ENCODE results near the gene CD53. TPM values are rescaled to one million over a fixed set of nuclear protein-coding genes. Genes with fewer than 3 reads are reported as not detected.
"Not testable (repeated sequence)": the region's sequence is repeated elsewhere in the genome, so short reads cannot be mapped to it uniquely, and the experiment has no call there.

The CD53 gene
- total RNA-seq, 1 donor from 2014 or later, result not detected

- no peak for DNase-seq (ENCODE audit: extremely low read depth, low read depth, low spot score)
Observed at GRCh38 chr1:110914676-110915075, 41.7 kb downstream of the CD53 start.

DNA sequence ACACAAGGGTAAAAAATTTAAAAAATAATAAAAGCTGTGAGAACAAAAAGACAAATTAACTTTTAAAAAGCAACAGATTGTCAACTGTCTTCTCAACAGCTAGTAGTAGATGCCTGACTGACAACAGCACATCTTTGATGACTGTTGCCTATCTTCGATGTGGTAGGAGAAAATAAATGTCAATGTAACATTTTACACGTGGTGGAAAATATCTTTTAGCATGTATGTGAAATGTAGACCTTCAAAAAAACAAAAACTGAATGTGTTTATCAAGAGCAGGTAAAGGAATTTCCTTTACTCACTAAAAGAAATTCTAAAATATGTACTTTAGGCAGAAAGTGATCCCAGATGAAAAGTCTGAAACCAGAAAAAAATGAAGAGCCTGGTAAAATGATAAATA, 42.9 kb downstream of the CD53 start:
- no peak for DNase-seq (ENCODE audit: extremely low read depth, low read depth, low spot score)

- DNase-seq (ENCODE audit: extremely low read depth, low read depth, low spot score), result no peak
Observed at GRCh38 chr1:110916274-110916668, 43.3 kb downstream of the CD53 start.

GRCh38 chr1:110916669-110917306, 43.8 kb downstream of the CD53 start:
- no peak for DNase-seq (ENCODE audit: extremely low read depth, low read depth, low spot score)

DNA sequence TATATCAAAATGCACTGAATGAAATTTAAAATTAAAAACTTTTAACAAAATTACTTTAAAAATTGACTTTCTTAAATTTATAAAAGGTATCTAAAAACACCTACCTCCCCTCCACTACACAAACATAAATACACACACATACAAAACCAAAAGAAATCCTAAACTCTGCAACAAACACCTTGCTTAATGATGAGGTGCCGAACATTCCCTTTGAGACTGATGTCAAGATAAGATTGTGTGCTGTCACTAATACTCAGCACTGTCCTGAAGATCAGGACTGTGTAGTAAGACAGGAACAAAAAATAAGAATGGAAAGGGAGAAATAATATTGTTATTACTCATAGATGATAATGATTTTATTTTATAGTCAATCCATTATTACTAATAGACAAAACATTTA, 45.1 kb downstream of the CD53 start:
- DNase-seq (ENCODE audit: extremely low read depth, low read depth, low spot score), result no peak

DNA sequence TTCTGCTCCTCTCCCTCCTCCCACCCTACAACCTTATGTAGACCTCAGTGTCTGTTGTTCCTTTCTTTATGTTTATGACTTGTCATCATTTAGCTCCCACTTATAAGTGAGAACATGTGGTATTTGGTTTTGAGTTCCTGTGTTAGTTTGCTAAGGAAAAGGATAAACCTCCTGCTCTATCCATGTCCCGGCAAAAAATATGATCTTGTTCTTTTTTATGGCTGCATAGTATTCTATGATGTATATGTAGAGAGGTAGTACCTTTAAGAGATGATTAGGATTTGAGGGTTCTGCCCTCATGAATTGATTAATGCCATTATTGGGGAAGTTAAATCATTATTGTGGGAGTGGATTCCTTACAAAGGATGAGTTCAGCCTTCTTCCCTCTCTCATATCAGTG, 49.0 kb downstream of the CD53 start:
- no peak for DNase-seq (ENCODE audit: extremely low read depth, low read depth, low spot score)

- DNase-seq (ENCODE audit: extremely low read depth, low read depth, low spot score), result no peak
Observed at GRCh38 chr1:110927484-110928075, 54.6 kb downstream of the CD53 start.

DNA sequence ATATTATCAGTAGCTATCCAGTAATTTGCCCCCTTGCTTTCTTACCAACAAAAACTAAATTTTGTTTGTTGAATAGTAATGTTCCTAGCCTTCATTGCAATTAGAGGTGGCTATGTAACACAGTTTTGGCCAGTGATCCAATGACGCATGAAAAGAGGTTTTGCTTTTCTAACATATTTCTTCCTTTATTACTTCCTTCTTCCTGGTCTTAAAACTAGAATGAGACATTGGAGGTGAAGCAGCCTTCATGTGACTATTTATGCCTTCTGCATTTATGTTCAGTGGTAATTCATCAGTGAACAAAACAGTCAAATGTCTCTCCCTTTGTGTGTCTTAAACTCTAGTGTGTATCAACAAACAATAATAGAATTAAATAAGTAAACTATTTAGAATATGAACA, 55.2 kb downstream of the CD53 start:
- DNase-seq (ENCODE audit: extremely low read depth, low read depth, low spot score), result no peak

DNA sequence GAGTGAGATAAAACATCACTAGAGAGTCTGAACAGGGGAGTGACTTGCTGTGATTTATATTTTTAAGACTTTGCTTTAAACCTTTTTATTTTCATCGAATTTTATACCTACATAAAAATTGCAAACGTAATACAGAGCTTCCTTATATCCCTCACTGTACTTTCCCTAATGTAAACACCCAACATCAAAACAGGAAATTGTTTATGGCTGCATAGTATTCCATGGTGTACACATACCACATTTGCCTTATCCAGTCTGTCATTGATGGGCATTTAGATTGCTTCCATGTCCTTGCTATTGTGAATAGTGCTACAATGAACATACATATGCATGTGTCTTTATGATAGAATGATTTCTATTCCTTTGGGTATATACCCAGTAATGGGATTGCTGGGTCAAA, 56.0 kb downstream of the CD53 start:
- no peak for DNase-seq (ENCODE audit: extremely low read depth, low read depth, low spot score)

DNA sequence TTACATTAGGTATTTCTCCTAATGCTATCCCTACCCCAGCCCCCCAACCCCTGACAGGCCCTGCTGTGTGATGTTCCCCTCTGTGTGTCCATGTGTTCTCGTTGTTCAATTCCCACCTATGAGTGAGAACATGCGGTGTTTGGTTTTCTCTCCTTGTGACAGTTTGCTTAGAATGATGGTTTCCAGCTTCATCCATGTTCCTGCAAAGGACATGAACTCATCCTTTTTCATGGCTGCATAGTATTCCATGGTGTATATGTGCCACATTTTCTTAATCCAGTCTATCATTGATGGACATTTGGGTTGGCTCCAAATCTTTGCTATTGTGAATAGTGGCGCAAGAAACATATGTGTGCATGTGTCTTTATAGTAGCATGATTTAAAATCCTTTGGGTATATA, 58.1 kb downstream of the CD53 start:
- DNase-seq (ENCODE audit: extremely low read depth, low read depth, low spot score), result not testable (repeated sequence)

DNA sequence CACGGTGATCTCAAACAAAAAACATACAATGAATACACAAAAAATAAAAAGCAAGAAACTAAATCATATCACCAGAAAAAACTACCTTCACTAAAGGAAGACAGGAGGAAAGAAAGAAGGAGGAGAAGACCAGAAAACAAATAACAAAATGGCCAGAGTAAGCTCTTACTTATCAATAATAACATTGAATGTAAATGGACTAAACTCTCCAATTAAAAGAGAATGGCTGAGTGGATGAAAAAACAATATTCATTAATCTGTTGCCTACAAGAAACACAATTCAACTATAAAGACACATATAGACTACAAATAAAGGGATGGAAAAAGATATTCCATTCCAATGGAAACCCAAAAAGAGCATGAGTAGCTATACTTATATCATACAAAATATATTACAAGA, 63.6 kb downstream of the CD53 start:
- DNase-seq (ENCODE audit: extremely low read depth, low read depth, low spot score), result no peak

GRCh38 chr1:110944806-110945205, 71.9 kb downstream of the CD53 start:
- DNase-seq (ENCODE audit: extremely low read depth, low read depth, low spot score), result no peak

- DNase-seq (ENCODE audit: extremely low read depth, low read depth, low spot score), result no peak
Observed at GRCh38 chr1:110945626-110946025, 72.7 kb downstream of the CD53 start.

- DNase-seq (ENCODE audit: extremely low read depth, low read depth, low spot score), result no peak
Observed at GRCh38 chr1:110948038-110948810, 75.3 kb downstream of the CD53 start.

Other genes with a start within 250 kb of the CD53 start
- not detected in 2 replicates for gene KCNA3, start 198.2 kb upstream of the CD53 start, total RNA-seq
- gene LRIF1, start 90.8 kb downstream of the CD53 start, total RNA-seq, result 16.9 and 18.3 TPM in 2 replicates